H1 (cell line): ENCODE measurements around the gene ANKRD6. TPM values are rescaled to one million over a fixed set of nuclear protein-coding genes. Genes with fewer than 3 reads are reported as not detected.

Experiments
- BRCA1 ChIP-seq: IDR thresholded peaks from 2 replicates; pipeline ENCODE4 v1.6.1; 2012; ENCODE audit warnings: low read depth, low read length, improper control_type of control experiment
- CBX5 ChIP-seq: fragments of 300-800, 300-1000 bp; sonication (generic); IDR thresholded peaks from 2 replicates; pipeline ENCODE4 v1.7.1; 2016; ENCODE audit warnings: antibody characterized with exemption, low read length, low read depth
- CHD1 ChIP-seq: IDR thresholded peaks from 2 replicates; pipeline ENCODE4 v1.6.1; 2012; ENCODE audit warnings: low read depth, low read length, improper control_type of control experiment
- CHD7 ChIP-seq: fragments of 300-600 bp; sonication (generic); IDR thresholded peaks from 2 replicates; pipeline ENCODE4 v1.7.1; 2012; ENCODE audit warnings: low read length, moderate library complexity, mild to moderate bottlenecking, inconsistent platforms; ENCODE audit not compliant: insufficient replicate concordance
- FOSL1 ChIP-seq: IDR thresholded peaks from 2 replicates; pipeline ENCODE4 v1.6.1; 2011; ENCODE audit warnings: mild to moderate bottlenecking, low read depth, low read length, moderate library complexity; ENCODE audit not compliant: insufficient read depth
- JUN ChIP-seq: IDR thresholded peaks from 2 replicates; pipeline ENCODE4 v1.6.1; 2011; ENCODE audit warnings: low read depth, mild to moderate bottlenecking, improper control_type of control experiment, low read length
- JUND ChIP-seq: IDR thresholded peaks from 2 replicates; pipeline ENCODE4 v1.6.1; 2011; ENCODE audit warnings: mild to moderate bottlenecking, improper control_type of control experiment, low read length
- KDM5A ChIP-seq: fragments of 200-600 bp; IDR thresholded peaks from 2 replicates; pipeline ENCODE4 v1.7.1; 2012; ENCODE audit warnings: mild to moderate bottlenecking, low read length, inconsistent platforms, mixed read lengths
- MAX ChIP-seq: IDR thresholded peaks from 2 replicates; pipeline ENCODE4 v1.6.1; 2012; ENCODE audit warnings: inconsistent platforms
- SIX5 ChIP-seq: IDR thresholded peaks from 2 replicates; pipeline ENCODE4 v1.6.1; 2011; ENCODE audit warnings: mild to moderate bottlenecking, low read depth, low read length
- SP1 ChIP-seq: IDR thresholded peaks from 2 replicates; pipeline ENCODE4 v1.6.1; 2011; ENCODE audit warnings: low read depth, low read length
- TCF12 ChIP-seq: IDR thresholded peaks from 2 replicates; pipeline ENCODE4 v1.6.1; 2011; ENCODE audit warnings: low read depth, mild to moderate bottlenecking, low read length
- ZNF274 ChIP-seq: IDR thresholded peaks from 2 replicates; pipeline ENCODE4 v1.7.0; 2012; ENCODE audit warnings: low read length, borderline replicate concordance; ENCODE audit errors: extremely low read depth
- polyA plus RNA-seq, 7 experiments: library from polyadenylated mRNA; depleted of rRNA in 3 of 7; stranded (reverse) in 5 of 7; unstranded in 2 of 7; fragments of >200 nt in 5 of 7; fragments of 200-250 nt in 2 of 7; gene quantifications; 1 replicate in 5 of 7; 2 replicates in 1 of 7; 4 replicates in 1 of 7; pipeline versions ENCODE4 v1.2.1 to v1.2.3, GENCODE V29; 2011 to 2013; ENCODE audit warnings: missing spikeins in 2 of 7, mixed read lengths in 2 of 7
- total RNA-seq: library from RNA; stranded (reverse); fragmentation: NEBNext Ultra II Directional; extraction: Animal tissue kit (Norgen Biotek cat#: 25700); gene quantifications from 2 replicates; pipeline ENCODE4 v1.2.1, GENCODE V29; 2021

Gene ANKRD6
- total and polyA plus RNA-seq, 2 of the 8 experiments (the other 6 are each of a cell fraction or from before 2014, with no cell fraction given) = 5.9 to 12.8 TPM

GRCh38 chr6:89509777-89510281, 76.9 kb downstream of the ANKRD6 start (continued):
- TF ChIP-seq CHD7 = no peak
- TF ChIP-seq SP1 = no peak
- TF ChIP-seq MAX = no peak
- TF ChIP-seq BRCA1 = no peak
- no peak for TF ChIP-seq KDM5A
- TF ChIP-seq TCF12 = no peak
- TF ChIP-seq CHD1 = no peak
- TF ChIP-seq ZNF274 = no peak
- no peak for TF ChIP-seq JUN
- no peak for TF ChIP-seq JUND
- TF ChIP-seq FOSL1 = no peak
- no peak for TF ChIP-seq SIX5
- TF ChIP-seq CBX5 = no peak
